ENCODE measurements around the gene MKKS. TPM values are rescaled to one million over a fixed set of nuclear protein-coding genes. Genes with fewer than 3 reads are reported as not detected.
A peak's percentile ranks its signal among the peaks of the same experiment; 100 is the strongest.

Gene MKKS
- total and polyA plus RNA-seq, 2 of the 13 experiments (the other 11 are each of a cell fraction or from before 2014, with no cell fraction given): 26.7 to 34.5 TPM

- TF ChIP-seq TFDP2 (CRISPR knock-in tag; IDR thresholded peaks at IDR 0.05): peak; percentile 29; the same call in 1 of the 2 replicates
- TF ChIP-seq ATF2 (CRISPR knock-in tag; IDR thresholded peaks at IDR 0.05): peak; percentile 96
- peak in 1 of 2 experiments; percentile 58; a peak in 2 of 4 replicates for TF ChIP-seq NR2F1 (CRISPR knock-in tag; IDR thresholded peaks at IDR 0.05)
- TF ChIP-seq PPARG (CRISPR knock-in tag; conservative IDR thresholded peaks at IDR 0.05): peak; percentile 95
- no peak for TF ChIP-seq MAFK (conservative IDR thresholded peaks at IDR 0.05 in 1 of 2, IDR thresholded peaks at IDR 0.05 in 1 of 2; ENCODE audit: low read length in 2 of 2)
- TF ChIP-seq HNF4G (IDR thresholded peaks at IDR 0.05; ENCODE audit: borderline replicate concordance, low read depth, low read length): peak; percentile 91
- no peak; the same call in 1 of the 2 replicates for TF ChIP-seq HNF4G (CRISPR knock-in tag; IDR thresholded peaks at IDR 0.05; ENCODE audit: borderline replicate concordance, low read depth)
- 0 out of 2 replicates have a peak, but pooled peaks have one; percentile 28 for TF ChIP-seq SMC3 (IDR thresholded peaks at IDR 0.05; ENCODE audit: low read length)
- peak; percentile 65 for TF ChIP-seq ATF7 (IDR thresholded peaks at IDR 0.05)
- TF ChIP-seq ATF7 (CRISPR knock-in tag; IDR thresholded peaks at IDR 0.05): no peak; the same call in 1 of the 2 replicates
- peak; percentile 89 for TF ChIP-seq IRF2 (CRISPR knock-in tag; IDR thresholded peaks at IDR 0.05)
- TF ChIP-seq SIN3B (IDR thresholded peaks at IDR 0.05; ENCODE audit: low read length): 0 out of 2 replicates have a peak, but pooled peaks have one; percentile 36
- no peak; the same call in 1 of the 2 replicates for TF ChIP-seq ZNF598 (CRISPR knock-in tag; IDR thresholded peaks at IDR 0.05; ENCODE audit: borderline replicate concordance)
- TF ChIP-seq MEIS1 (CRISPR knock-in tag; IDR thresholded peaks at IDR 0.05; ENCODE audit: borderline replicate concordance): 0 out of 2 replicates have a peak, but pooled peaks have one; percentile 56
- TF ChIP-seq ZNF256 (CRISPR knock-in tag; conservative IDR thresholded peaks at IDR 0.05): no peak
- peak; percentile 99 for TF ChIP-seq ZBTB34 (CRISPR knock-in tag; IDR thresholded peaks at IDR 0.05)
- no peak for TF ChIP-seq ZHX2 (IDR thresholded peaks at IDR 0.05; ENCODE audit: low read depth)
- TF ChIP-seq ZHX2 (CRISPR knock-in tag; IDR thresholded peaks at IDR 0.05; ENCODE audit: borderline replicate concordance): no peak
- no peak for TF ChIP-seq ZFP36 (IDR thresholded peaks at IDR 0.05; ENCODE audit: borderline replicate concordance, low read depth, low read length, partially characterized antibody)
Observed at GRCh38 chr20:10370091-10370887, 63.7 kb downstream of the MKKS start (continued).

All from HepG2 (cell line).